Activated CD4-positive, CD25-positive, alpha-beta regulatory T cell (primary cell): ENCODE measurements around the gene LRRTM3.

Experiments
- DNase-seq, 4 experiments: peaks; one replicate each; lab custom pipeline; 2025; lab: John Stamatoyannopoulos, UW

The LRRTM3 gene

DNA sequence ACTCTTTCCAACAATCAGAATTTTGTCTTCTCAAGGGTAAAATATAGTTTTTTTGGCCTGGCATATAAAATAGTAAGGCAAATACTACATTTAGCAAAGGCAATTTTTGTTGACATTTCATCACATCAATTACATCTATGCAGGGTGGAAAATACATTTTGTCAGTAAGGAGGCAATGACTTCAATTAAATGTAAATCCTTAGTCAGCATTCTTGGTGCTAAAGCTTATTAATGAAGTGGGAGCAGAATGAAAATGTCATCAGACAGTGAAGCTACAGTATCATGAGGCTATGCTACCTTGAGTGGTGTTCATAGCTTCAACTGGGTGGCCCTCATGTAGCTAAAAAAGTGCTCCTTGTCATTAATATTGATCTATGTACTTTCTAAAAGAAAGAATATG, 8.9 kb downstream of the LRRTM3 start:
- no peak for DNase-seq

- no peak for DNase-seq
Observed at GRCh38 chr10:66940965-66941364, 15.1 kb downstream of the LRRTM3 start.

GRCh38 chr10:66941491-66941890, 15.7 kb downstream of the LRRTM3 start:
- no peak for DNase-seq

GRCh38 chr10:66942407-66942806, 16.6 kb downstream of the LRRTM3 start:
- no peak for DNase-seq

DNA sequence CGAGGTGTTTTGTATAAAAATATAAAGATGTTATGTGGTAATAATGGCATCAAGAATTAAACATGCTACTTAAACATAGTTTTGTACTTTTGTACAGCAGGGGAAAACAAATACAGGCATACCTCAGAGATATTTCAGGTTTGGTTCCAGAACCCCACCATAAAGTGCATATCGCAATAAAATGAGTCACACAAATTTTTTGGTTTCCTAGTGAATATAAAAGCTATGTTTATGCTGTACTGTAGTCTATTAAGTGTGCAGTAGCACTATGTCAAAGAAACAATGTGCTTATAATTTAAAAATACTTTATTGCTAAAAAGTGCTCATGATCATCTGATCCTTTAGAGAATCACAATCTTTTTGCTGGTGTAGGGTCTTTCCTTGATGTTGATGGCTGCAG, 17.8 kb downstream of the LRRTM3 start:
- no peak for DNase-seq

- DNase-seq: no peak
Observed at GRCh38 chr10:66951896-66952295, 26.1 kb downstream of the LRRTM3 start.

- no peak for DNase-seq
Observed at GRCh38 chr10:66958466-66958865, 32.6 kb downstream of the LRRTM3 start.

- DNase-seq: no peak
Observed at GRCh38 chr10:66964946-66965345, 39.1 kb downstream of the LRRTM3 start.

DNA sequence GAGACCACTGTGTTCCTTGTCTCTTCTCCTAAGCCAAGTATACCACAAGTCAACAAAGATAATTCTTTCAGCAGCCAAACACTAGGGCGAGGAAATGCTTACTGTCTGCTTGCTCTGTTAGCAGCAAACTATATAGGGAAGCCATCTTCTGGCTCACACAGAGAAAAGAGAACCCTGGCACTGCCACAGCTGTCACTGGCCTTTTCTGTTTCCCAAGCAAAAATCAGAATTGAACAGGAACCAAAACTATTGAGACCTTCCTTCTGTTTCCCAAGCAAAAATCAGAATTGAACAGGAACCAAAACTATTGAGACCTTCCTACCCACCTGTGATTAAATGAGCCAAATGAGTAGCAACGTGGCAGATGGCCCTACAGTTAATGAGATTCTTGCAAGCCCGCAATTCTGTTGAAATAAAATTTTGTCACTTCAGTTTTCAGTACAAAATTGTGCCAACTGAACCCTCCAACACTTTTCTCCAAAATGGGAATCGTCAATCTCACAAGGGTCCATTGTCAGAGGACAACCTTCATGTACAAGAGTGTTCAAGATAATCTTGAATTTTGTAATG, 54.5 kb downstream of the LRRTM3 start:
- no peak for DNase-seq

DNA sequence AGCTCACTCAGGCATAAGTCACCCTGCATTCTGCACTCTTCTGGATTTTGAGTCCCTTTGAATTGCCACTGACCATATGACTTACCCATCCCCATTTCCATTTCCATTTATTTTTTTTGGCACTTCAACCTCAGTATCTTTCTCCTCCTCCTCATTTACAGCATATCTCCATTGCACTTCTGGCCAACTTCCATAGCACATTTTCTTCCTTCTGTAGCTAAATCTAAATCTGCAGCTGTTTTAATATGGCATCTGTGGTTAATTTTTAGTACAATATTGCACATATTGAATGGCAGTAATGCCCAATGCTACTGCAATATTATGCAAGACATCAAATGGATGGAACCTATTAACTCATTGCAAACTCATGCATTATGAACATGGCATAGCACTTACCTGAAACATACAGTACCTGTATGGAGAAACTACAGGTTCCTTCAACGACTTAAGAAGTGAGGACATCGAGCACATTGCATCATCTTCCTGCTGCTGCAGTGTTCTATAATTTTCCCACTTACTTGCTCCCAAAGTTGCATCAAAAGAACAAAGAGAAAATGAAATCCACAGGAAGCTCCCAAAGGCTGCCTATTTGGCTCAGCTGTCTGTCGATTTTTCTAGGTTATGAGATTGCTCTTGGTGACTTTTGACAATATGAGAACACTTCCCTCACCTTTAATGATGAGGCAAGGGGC, 55.7 kb downstream of the LRRTM3 start:
- DNase-seq: no peak

GRCh38 chr10:66982053-66982420, 56.2 kb downstream of the LRRTM3 start:
- DNase-seq: no peak

DNA sequence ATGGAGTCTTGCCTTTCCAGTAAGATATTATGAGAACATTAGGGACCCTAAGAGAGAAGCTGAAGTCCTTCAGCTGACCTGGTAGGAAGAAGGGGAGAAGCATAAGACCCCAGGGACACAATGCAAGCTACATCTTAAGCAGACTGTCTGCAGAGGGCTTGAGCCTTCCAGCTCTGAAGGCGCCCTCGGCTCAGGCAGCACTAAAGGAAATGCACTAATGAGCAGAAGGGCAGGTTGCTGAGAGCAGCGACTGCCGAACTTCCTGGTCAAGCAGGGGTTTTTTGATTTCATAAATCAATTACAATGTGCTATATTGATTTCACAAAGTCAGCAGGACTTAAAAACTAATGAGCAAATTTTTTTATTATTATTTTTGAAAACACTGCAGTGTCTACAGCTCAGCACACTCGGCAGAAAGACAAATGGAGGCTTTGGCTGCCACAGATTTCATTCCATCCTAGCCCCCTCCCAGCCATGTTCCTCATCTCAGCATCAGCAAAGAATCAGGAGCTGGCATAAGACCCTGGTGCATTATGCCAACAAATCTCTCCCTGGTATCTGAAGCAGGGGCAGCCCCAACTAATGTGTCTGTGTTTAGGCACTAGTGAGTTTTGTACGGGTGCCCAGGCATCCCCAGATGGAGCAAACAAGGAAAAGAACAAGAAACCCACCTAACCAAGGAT, 57.1 kb downstream of the LRRTM3 start:
- no peak for DNase-seq

DNA sequence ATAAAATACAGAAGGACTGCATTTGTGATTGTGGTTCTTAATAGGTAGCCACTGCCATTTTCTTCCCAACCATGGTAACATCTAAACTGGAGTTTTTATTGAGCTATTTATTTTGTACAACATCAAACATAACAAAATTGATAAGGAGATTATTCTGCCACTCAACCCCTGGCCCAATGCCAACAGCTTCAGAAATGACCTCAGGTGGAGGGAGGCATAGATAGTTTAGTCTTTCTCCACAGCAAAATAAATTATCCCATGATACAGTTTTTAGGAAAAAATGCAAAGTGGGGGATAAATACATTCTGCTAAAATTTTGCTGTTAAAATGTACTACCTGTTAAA, 57.6 kb downstream of the LRRTM3 start:
- no peak for DNase-seq

- no peak for DNase-seq
Observed at GRCh38 chr10:66990143-66990830, 64.5 kb downstream of the LRRTM3 start.

- DNase-seq: no peak
Observed at GRCh38 chr10:66996996-66997395, 71.2 kb downstream of the LRRTM3 start.

DNA sequence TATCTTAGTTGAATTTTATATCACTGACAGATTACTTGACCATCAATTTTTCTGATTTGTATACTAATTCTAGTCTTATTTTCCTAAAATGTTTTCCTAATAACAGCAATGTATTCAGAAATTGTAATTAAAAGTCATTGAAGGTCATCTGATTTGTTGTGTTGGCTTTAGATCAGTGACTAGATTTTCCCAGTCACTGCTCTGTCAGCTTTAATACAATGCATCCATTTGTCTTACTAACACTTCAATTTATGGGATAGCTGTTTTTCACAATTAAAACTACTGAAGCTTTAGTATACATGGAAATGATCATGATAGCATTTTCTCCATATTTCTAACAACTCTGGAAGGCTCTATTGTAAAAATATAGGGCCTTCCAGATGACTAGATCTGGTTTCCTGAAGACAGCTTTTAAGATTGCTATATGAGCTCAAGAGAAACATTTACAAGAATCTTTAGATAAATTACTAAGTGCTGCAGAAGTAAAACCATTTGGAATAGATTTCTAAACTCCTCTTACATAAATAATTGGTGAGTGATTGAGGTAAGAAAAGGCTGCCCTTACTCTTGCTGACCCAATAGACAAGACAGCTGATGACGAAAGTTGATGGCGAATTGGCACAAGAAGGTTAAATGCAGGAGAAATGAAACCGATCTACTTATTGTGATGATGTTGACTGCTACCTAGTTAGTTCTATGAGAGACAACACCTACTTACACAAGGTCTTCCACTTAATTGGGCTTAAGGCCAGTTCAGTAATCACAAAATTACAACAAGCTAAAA, 74.1 kb downstream of the LRRTM3 start:
- DNase-seq: no peak

DNA sequence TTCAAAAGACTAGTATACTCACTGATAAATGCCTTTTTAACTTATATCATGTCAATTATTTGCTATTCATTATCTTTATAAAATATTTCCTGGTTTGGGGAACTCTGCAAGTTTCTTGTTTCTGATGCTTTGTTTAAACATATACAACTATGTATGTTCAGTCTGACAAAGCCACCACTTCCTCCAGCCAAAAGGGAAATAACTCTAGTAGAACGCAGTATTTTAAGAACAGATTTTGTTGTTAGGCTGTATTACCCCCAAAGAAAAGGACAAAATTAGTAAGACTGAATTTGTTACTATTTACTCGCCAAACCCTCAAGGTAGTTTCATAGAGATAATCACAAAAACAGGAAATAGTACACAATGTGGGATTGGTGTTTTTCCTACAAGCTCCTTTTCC, 78.9 kb downstream of the LRRTM3 start:
- no peak for DNase-seq

- DNase-seq: no peak
Observed at GRCh38 chr10:67005981-67006380, 80.1 kb downstream of the LRRTM3 start.

DNA sequence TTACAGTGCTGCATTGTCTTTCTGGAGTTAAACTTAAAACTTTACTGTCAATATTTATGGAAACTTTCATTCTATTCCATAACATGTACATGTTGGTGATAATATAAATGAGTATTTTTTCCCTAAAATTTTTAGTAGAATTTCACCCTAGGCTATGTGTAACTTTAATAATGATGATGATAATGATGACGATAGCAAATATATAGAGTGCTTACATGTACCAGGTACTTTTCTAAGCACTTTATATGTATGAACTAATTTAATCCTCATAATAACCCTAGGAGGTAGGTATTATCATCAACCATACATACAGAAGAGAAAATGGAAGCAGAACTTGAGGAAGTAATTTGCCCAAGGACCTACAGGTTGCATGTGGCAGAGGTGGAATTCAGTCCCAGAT, 85.6 kb downstream of the LRRTM3 start:
- DNase-seq: no peak

DNA sequence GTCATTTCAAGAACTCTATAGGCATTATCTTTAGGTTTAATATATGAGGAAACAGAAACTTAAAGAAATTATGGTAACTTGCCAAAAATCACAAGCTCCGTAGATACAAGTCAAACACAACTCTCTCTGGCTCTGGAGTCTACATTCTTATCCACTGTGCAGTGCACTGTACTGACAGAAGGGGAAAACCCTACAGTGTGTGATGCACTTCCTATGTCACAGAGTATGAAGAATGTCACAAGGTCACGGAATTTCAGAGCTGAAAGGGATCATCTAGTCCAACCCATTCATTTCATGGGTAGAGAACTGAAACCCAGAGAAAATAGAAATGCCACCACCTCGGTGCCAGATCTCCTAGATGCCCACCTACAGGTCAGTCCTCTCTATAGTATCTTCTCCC, 86.1 kb downstream of the LRRTM3 start:
- DNase-seq: no peak

- no peak for DNase-seq
Observed at GRCh38 chr10:67015225-67015624, 89.4 kb downstream of the LRRTM3 start.

- DNase-seq: no peak
Observed at GRCh38 chr10:67017218-67017617, 91.4 kb downstream of the LRRTM3 start.
